GM12865 (cell line): Measurements from ENCODE around the gene KIF17.
"Not testable (repeated sequence)": the region's sequence is repeated elsewhere in the genome, so short reads cannot be mapped to it uniquely, and the experiment has no call there.

Experiments
- DNase-seq: peaks from one replicate; pipeline ENCODE4 v3.0.0; 2010; ENCODE audit warnings: low read depth
- H3K4me3 ChIP-seq: 2 replicates; pipeline ENCODE4 v1.5.1; 2011; ENCODE audit warnings: mild to moderate bottlenecking, low read depth, low read length, control low read depth
- CTCF ChIP-seq: IDR thresholded peaks from 2 replicates; pipeline ENCODE4 v1.5.1; 2011; ENCODE audit warnings: low read length, control low read depth, low read depth, inconsistent platforms; ENCODE audit not compliant: insufficient read depth; ENCODE audit errors: missing control alignments

The KIF17 gene

GRCh38 chr1:20681999-20682398 is 35.8 kb downstream of the KIF17 start:
- no peak for DNase-seq
- no peak for TF ChIP-seq CTCF
- H3K4me3 ChIP-seq, result no peak overlapping the region

- DNase-seq, result no peak
- no peak for TF ChIP-seq CTCF
- no peak overlapping the region for H3K4me3 ChIP-seq
These were observed 37.5 kb downstream of the KIF17 start for GRCh38 chr1:20680269-20680668.

GRCh38 chr1:20678599-20678998 is 39.2 kb downstream of the KIF17 start:
- H3K4me3 ChIP-seq, result no peak overlapping the region
- peak; percentile 84 for DNase-seq
- no peak for TF ChIP-seq CTCF

GRCh38 chr1:20673626-20674025 is 44.2 kb downstream of the KIF17 start:
- not testable (repeated sequence) for H3K4me3 ChIP-seq
- peak; percentile 58 for DNase-seq

- H3K4me3 ChIP-seq, result no peak overlapping the region
- TF ChIP-seq CTCF, result no peak
- DNase-seq, result no peak
These were observed 45.6 kb downstream of the KIF17 start for GRCh38 chr1:20672265-20672632.

- no peak overlapping the region for H3K4me3 ChIP-seq
- TF ChIP-seq CTCF, result no peak
- no peak for DNase-seq
These were observed 46.9 kb downstream of the KIF17 start for GRCh38 chr1:20670936-20671335.

- H3K4me3 ChIP-seq, result no peak overlapping the region
- DNase-seq, result no peak
- no peak for TF ChIP-seq CTCF
These were observed 49.2 kb downstream of the KIF17 start for GRCh38 chr1:20668581-20668980.

- TF ChIP-seq CTCF, result no peak
- DNase-seq, result peak; percentile 51
- H3K4me3 ChIP-seq, result no peak overlapping the region
These were observed 51.0 kb downstream of the KIF17 start for GRCh38 chr1:20666804-20667203.
